ENCODE measurements around the gene DDX59. TPM values are rescaled to one million over a fixed set of nuclear protein-coding genes. Genes with fewer than 3 reads are reported as not detected.
"Not testable (repeated sequence)": the region's sequence is repeated elsewhere in the genome, so short reads cannot be mapped to it uniquely, and the experiment has no call there.

DDX59 gene
- total RNA-seq, 1 donor from 2014 or later = 30.6 TPM

DNA sequence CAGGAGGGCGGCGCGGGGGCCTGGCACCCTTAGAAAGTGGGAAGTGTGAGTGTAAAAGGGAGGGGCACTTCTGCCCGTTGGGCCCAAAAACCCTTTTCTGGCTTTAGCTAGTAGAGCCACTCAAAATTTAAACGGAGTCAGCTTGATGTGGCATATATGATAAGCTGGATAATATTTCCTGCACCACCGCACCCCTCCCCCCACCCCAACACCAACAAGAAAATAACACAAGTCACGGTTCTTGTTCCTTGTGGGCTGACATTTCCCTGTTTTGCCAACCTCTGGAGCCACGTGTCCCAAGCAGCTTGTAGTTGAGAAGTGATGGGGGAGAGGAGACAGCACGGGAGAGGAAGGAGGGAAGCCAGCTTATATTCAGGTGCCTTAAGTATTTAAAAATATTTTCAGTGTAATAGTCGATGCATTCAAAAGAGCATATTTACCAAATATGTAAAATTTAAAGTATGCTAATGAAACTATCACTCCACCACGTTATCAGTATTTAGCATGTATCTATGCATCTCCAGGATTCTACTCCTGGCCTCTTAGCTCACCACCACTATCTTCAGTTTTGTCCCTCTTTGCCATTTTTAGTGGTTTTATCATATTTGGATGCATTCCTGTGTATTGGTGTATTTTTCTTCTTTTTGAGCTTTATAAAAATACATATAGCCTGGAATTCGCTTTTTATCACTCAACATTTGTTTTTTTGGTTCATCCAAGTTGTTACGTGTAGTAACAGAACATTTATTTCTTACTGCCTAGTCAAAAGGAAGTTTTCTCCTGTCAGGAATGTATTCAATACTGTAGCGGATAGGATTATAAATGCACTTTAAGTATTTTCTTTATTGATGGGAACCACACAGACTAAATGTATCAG, 773 bp upstream of the DDX59 start:
- DNase-seq (ENCODE audit: low spot score) = peak; percentile 61

GRCh38 chr1:200668514-200669313, 993 bp downstream of the DDX59 start:
- no peak for DNase-seq (ENCODE audit: low spot score)

- no peak for DNase-seq (ENCODE audit: low spot score)
Measured at GRCh38 chr1:200666309-200666708, 3.4 kb downstream of the DDX59 start.

- DNase-seq (ENCODE audit: low spot score) = no peak
Measured at GRCh38 chr1:200665861-200666260, 3.8 kb downstream of the DDX59 start.

GRCh38 chr1:200660719-200661118, 9.0 kb downstream of the DDX59 start:
- no peak for DNase-seq (ENCODE audit: low spot score)

- no peak for DNase-seq (ENCODE audit: low spot score)
Measured at GRCh38 chr1:200659269-200659668, 10.4 kb downstream of the DDX59 start.

DNA sequence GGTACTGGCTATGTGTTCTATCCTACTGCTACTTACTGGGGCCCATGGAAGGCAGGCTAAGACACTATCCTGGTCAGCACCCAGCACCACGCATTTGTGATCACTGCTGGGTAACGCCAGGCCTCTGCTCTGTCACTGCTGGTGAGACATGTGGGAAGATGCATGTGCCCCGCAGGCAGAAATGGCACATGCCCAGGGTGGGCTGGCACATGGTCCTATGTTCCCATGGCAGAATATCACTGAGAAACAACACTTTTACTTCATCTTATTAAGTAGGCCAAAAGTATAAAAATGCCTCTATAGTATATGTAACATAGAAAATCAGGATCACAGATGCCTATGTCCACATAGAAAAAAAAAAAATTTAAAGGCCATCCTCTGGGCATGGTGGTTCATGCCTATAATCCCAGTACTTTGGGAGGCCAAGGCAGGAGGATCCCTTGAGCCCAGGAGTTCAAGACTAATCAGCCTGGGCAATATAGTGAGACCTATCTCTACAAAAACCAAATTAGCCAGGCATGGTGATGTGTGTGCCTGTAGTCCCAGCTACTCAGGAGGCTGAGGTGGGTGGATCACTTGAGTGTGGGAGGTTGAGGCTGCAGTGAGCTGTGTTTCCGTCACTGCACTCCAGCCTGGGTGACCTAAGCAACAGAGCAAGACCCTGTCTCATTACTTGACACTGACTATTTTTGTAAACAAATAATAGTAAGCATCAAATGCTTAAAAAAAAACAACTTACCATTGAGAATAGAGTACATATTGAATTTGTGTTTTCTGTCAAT, 11.5 kb downstream of the DDX59 start:
- DNase-seq (ENCODE audit: low spot score) = no peak

GRCh38 chr1:200654660-200655059, 15.0 kb downstream of the DDX59 start:
- no peak for DNase-seq (ENCODE audit: low spot score)

- no peak for DNase-seq (ENCODE audit: low spot score)
Measured at GRCh38 chr1:200653022-200653462, 16.7 kb downstream of the DDX59 start.

DNA sequence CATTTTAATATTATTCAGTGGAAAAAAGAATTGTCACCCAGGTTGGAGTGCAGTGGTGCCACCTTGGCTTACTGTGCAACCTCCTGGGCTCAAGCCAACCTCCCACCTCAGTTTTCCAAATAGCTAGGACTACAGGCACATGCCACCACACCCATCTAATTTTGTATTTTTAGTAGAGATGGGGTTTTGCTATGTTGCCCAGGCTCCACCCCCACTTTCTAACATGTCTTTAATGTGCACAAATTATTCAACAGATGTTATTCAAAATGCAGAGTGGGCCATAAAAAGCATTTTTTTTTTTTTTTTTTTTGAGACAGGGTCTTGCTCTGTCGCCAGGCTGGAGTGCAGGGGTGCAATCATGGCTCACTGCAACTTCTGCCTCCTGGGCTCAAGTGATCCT, 17.3 kb downstream of the DDX59 start:
- DNase-seq (ENCODE audit: low spot score) = no peak

DNA sequence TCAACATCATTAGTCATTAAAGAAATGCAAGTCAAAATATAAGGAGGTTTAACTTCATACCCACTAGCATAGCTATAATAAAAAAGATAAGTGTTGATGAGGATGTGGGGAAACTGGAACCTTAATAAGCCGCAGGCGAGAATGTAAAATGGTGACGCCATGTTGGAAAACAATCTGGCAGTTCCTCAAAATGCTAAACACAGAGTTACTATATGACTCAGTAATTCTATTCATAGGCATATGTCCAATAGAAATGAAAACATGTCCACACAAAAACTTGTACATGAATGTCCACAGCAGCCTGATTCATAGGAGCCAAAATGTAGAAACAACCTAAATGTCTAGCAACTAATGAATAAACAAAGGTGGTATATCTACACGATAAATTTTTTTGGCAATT, 23.2 kb downstream of the DDX59 start:
- no peak for DNase-seq (ENCODE audit: low spot score)

GRCh38 chr1:200644021-200644420, 25.7 kb downstream of the DDX59 start:
- DNase-seq (ENCODE audit: low spot score) = no peak

- DNase-seq (ENCODE audit: low spot score) = no peak
Measured at GRCh38 chr1:200642481-200642880, 27.2 kb downstream of the DDX59 start.

DNA sequence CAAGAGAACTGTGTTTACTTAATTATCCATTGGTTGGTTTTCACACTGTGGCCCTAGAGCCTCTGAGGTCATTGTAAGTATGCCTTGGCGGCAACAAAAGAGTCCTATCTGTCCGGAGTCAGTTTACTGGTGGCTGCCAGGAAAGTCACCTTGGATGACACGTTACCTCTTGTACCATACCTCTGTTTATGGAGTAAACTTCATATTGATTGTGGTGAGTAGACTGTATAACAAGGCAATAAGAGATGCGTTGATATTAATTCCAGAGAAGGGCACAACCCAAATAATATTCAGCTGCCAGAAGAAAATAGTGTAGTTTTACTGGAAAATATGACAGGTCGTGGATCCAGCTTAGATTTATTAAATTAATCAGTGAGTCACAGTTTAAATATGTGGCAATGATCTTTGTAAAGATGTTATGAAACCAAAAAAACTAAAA, 28.7 kb downstream of the DDX59 start:
- no peak for DNase-seq (ENCODE audit: low spot score)

DNA sequence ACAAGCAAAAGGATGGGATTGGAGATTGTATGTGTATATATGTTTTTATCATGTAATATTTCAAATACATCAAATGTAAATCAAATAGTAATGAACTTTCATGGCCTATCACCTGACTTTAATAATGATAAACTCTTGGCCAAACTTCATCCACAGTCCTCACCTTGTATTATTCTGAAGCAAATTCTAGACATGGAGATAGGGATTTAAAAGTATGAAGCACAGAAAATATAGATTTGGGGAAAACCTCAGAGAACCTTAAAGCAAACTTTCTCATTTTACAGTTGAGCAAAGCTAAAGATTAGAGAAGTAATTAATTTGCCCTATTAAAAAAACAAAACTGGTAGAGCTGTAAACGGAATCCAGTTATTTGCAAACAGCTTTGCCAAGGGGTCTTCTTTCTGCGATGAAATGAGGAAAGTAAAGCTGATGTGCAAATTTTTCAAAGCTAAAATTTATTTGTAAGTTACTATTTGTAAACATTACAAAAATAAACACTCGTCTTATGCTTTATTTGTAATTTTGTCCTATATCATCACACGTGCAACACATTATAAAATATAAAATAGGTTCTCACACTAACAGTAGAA, 29.2 kb downstream of the DDX59 start:
- no peak for DNase-seq (ENCODE audit: low spot score)

GRCh38 chr1:200638073-200638472, 31.6 kb downstream of the DDX59 start:
- DNase-seq (ENCODE audit: low spot score) = no peak

- DNase-seq (ENCODE audit: low spot score) = no peak
Measured at GRCh38 chr1:200636681-200637080, 33.0 kb downstream of the DDX59 start.

DNA sequence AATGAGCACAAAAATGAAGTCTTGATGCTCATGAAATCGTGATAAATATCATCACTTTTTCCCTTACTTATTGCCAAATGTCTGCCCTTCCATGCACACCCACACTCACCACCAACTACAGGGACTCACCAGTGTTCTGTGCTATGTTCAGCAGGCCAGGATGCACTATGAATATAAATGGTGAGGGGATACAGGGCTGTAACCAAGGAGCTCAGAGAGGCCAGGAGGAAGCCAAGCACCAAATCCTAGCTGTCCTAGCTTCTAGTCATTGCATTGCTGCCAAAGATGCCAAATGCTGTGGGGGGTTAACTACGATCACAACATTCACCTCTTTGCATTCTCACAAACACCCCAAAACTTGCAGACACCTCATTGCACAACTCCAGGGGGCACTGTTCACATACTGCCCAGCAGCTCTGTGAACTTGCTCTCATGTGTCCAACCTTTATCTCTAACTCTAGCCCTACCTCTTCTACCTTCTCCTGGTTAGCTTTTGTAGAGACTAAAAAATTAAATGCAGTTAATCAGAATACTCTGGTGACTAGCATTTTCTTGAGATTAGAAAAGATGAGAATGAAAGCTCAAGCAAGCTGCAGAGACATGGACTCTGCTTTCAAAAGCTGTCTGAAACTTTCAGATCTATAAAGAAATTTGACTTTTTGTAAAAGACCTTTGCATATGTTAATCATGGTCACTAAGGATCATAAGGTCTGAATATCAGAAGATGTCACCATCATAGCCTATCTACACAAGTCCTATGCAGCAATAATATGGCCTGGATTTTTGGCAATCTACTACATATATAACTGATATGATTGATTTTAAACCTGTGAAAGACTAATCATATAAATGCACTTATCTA, 35.2 kb downstream of the DDX59 start:
- no peak for DNase-seq (ENCODE audit: low spot score)

DNA sequence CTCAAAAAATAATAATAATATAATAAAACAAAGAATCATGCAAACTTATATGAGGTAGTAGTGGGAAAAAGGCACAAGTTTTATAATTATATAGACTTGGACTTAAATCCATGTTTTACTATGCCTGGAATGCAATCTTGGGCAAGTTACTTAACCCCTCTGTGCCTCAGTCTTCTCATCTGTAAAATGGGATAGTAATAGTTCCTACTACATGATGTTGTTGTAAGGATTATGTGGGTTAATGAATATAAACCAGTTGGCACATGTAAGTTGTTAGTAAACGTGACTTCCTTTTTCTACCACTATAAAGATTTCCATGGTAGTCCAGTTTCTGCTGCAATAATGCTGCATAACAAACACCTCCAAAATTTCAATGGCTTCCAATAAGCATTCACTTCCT, 38.3 kb downstream of the DDX59 start:
- DNase-seq (ENCODE audit: low spot score) = no peak

DNA sequence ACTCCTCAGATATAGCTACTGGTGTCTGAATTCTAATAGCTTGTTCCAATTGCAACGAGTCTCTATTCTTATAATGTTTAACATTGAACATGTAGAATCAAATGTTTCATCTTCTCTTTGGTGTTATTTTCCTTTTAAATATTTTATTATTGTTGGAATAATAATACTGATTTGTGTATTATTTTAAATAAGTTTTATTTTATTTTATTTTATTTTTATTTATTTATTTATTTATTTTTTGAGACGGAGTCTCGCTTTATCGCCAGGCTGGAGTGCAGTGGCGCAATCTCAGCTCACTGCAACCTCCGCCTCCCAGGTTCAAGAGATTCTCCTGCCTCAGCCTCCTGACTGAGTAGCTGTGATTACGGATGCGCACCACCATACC, 39.2 kb downstream of the DDX59 start:
- not testable (repeated sequence) for DNase-seq (ENCODE audit: low spot score)
